Measurements from ENCODE around the gene SHMT2. TPM values are rescaled to one million over a fixed set of nuclear protein-coding genes. Genes with fewer than 3 reads are reported as not detected.
A peak's percentile ranks its signal among the peaks of the same experiment; 100 is the strongest.

The SHMT2 gene
- total and polyA plus RNA-seq, 9 of the 15 experiments (the other 6 are each of a cell fraction or from before 2014, with no cell fraction given), result 46.1 to 319 (median 115) TPM

- TF ChIP-seq CHD7 (IDR thresholded peaks at IDR 0.05; ENCODE audit: low read depth, low read length), result no peak
- 0 out of 2 replicates have a peak, but pooled peaks have one; percentile 30 for TF ChIP-seq E2F3 (CRISPR knock-in tag; IDR thresholded peaks at IDR 0.05)
- peak; percentile 40 for TF ChIP-seq USF1 (CRISPR knock-in tag; IDR thresholded peaks at IDR 0.05)
- TF ChIP-seq POLR2AphosphoS5 (IDR thresholded peaks at IDR 0.05; ENCODE audit: control insufficient read depth, insufficient read depth, low read depth, low read length), result peak; percentile 29; the same call in 1 of the 2 replicates
- TF ChIP-seq POLR2G (IDR thresholded peaks at IDR 0.05; ENCODE audit: low read depth, low read length), result peak; percentile 80
- no peak for TF ChIP-seq ILK (tag; IDR thresholded peaks at IDR 0.05; ENCODE audit: borderline replicate concordance, low read depth)
- no peak for TF ChIP-seq HDAC3 (IDR thresholded peaks at IDR 0.05; ENCODE audit: borderline replicate concordance, partially characterized antibody)
- 0 out of 6 replicates have a peak, but pooled peaks of 1 of the 3 experiments have one; percentile 11 for TF ChIP-seq ZBTB11 (CRISPR knock-in tag; IDR thresholded peaks at IDR 0.05)
- 0 out of 4 replicates have a peak, but pooled peaks of 1 of the 2 experiments have one; percentile 4 for TF ChIP-seq SIN3A (IDR thresholded peaks at IDR 0.05; ENCODE audit: borderline replicate concordance in 2 of 2, control insufficient read depth in 1 of 2, low read depth in 2 of 2, low read length in 2 of 2)
These were observed 5.7 kb downstream of the SHMT2 start (continued) for GRCh38 chr12:57235017-57235727.

All from K562 (cell line).